MV-4-11 (cell line): Measurements from ENCODE around the gene DGKZ.

ENCODE experiments used
- DNase-seq: peaks from one replicate; lab custom pipeline; 2025; lab: John Stamatoyannopoulos, UW

Gene DGKZ

DNA sequence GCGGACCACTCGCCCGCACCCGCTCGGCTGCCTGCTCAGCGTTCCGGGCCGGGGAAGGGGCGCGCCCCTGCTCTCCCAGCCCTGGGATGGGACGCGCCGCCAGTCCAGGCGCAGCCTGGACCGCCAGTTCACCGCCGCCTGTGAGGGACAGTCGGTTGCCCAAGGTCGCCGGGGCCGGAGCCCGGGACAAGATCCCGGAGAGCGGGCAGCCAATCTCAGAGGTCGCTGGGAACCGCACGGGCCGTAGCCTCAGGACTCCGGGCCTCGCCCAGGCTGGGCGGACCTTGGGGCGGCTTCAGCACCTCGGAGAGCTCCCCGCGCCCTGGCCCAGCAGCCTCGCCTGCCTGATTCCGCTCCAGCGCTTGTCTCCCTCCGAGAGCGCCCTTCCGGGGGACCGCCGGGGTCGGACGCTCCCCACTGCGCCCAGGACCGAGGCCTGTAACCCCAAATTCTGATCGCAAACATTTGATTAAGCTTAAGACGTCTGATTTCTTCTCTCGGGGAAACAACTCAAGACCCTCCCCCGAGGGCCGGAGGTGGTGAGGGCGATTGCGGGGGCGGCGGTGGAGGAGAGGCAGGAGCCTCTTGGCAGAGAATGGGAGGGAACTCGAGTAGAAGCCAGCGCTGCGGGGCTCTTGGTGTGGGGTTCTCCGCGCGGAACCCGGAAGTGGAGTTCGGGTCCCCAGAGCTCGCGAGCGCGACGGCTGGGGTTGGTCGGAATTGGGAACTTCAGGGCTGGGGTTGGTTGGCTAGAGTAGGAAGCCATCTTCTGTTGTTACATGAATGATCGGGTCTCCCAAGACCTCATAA, 45.4 kb downstream of the DGKZ start:
- DNase-seq: peak; percentile 72

DNA sequence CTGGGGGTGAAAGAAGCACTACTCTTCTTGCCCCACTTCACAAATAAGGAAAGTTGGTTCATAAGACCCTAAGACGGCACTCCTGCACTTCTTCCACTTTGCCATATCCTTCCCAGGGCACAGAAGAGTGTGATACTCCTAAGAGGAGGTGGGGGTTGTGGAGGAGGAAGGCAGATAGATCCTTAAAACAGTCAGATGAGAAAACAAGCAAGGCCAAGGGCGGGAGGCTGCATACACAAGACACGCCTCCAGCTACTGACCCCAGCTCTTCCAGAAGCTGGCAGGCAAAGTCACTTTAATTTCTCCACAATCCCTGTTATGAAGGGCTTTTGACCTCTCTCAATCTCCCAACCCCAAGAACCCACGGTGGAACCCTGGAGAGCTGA, 46.0 kb downstream of the DGKZ start:
- DNase-seq: no peak

DNA sequence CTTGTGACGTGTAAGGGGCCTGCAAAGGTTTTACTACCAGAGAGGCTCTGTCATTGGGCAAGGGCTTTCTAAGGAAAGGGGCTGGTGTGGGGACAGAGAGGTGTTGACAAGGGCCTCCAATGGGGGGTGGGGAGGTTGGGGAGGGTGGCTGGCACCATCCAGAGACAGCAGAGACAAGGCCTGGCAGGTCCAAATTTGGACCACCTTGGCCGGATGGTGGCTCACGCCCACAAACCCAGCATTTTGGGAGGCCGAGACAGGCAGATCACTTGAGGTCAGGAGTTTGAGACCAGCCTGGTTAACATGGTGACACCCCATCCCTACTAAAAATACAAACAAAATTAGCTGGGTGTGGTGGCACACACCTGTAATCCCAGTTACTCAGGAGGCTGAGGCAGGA, 46.5 kb downstream of the DGKZ start:
- DNase-seq: no peak

GRCh38 chr11:46397526-46397925, 50.3 kb downstream of the DGKZ start:
- DNase-seq: no peak

- DNase-seq: no peak
Observed at GRCh38 chr11:46402957-46403902, 56.0 kb downstream of the DGKZ start.

DNA sequence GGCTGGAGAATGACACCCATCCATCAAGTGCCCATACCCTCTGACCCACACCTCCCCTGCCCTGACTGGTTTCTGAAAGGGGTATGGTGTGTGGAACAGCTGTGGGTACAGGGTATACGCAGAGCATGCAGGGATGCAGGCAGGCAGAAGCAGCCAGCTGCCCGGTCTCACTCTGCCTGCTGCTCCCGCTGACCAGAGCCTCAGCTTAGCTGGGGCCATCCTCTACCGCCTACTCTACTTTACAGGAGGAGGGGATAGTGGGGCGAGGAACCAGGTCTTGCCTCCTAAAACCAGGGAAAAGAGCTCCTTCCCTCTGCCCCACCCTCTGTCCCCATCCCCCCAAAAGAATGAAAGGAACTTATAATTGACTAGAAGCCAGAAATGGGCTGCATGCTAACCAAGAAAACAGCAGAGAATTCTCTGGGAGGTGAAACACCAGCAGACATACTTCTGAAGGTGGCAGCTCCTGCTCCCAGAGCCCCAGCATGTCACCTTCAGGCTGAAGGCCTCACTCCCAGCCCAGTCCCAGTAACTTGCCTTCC, 57.3 kb downstream of the DGKZ start:
- no peak for DNase-seq

DNA sequence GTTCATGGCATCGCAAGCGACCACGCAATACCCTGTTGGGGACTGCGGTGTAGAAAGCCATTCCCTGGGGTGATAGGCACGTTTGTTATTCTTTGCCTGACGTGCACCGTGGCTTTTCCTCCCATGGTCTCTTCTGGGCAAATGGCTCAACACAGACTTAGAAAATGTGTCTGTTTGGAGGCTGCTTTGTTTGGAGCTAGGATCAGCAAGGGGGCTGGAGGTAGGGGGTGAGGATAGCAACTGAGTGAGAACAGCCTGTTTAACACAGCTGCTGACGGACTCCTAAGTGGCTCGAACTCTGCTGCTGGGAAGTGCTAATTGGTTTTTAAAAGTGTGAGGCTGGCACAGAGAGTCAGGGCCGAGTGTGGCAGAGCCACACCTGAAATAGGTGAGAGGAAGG, 60.4 kb downstream of the DGKZ start:
- no peak for DNase-seq

DNA sequence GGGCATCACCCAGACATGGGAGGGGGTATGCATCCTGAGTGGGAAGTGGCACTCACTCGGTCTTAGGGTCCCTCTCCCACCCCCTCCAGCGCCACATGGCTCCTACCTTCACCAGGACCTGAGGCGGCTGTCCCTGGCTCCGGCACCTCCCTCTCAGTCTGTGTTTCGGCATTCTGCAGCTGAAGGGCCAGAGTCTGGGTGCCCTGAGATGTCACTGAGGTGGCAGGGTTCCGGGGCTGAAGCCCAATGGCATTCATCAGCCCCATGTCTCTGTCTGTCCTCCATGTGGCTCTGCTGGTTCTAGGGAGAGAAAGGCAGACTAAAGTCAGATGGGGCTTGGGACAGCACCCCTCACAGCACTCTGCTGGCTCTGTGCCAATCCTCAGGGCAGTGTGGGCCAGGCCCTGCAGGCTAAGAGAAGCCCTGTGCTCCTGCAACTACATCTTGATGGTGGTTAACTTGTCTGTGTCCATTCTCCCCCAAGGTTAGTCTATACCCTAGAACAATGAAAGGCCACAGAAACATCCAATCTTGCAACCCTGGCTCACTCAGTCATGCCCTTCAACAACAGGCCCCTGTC, 61.2 kb downstream of the DGKZ start:
- DNase-seq: no peak

DNA sequence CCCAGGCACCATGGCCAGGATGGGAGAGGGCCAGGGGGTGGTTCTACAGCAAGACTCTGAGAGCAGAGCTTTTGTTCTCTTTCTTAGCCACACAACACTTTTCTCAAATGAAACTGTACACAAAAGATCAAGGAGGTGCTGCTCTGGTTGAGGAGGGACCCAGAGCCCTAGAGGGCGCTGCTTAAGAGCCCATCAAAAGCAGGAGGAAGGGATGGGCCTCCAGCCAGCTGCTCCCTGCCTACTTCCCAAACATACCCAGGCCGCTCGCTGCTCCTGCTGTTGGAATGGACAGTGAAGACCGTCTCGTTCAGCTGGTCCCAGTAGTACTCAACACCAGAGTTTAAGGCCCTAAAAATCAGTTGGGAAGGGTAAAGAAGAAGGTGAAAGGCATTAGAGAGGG, 62.8 kb downstream of the DGKZ start:
- DNase-seq: no peak

- no peak for DNase-seq
Observed at GRCh38 chr11:46413760-46414465, 66.7 kb downstream of the DGKZ start.

DNA sequence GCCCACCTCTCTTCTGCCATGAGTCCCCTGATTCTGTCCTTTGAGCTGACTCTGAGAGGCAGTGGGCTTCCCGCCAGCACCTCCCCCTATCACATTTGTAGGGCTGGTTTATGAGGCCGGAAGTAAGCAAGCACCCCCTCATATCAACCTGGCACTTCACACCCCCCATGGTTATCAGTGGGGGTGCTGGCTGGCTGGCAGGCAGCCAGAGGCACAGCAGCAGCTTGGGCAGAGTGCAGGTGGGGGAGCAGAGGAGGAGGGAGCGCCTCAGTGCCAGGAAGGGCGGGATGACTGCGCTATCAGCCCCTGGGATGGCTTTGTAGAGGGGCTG, 67.2 kb downstream of the DGKZ start:
- no peak for DNase-seq

DNA sequence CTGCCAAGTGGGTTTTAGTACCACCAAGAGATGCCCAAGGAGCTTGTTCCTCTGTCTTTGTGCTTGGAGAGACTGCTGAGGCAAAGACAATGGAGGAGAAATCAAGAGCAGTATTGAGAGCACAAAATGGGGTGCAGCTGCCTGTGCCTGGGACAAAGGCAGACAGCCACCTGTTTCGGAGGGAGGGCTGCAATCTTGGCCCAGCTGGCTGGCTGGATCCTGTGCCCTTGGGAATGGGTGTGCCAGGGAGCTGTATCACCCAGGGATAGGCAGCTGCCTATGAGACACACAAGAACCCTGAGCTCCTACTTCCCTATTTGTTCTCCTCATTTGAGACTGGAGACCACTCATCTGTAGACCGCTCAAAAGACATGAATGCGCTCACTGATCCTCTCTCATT, 67.6 kb downstream of the DGKZ start:
- DNase-seq: no peak

- DNase-seq: no peak
Observed at GRCh38 chr11:46417711-46418110, 70.4 kb downstream of the DGKZ start.

DNA sequence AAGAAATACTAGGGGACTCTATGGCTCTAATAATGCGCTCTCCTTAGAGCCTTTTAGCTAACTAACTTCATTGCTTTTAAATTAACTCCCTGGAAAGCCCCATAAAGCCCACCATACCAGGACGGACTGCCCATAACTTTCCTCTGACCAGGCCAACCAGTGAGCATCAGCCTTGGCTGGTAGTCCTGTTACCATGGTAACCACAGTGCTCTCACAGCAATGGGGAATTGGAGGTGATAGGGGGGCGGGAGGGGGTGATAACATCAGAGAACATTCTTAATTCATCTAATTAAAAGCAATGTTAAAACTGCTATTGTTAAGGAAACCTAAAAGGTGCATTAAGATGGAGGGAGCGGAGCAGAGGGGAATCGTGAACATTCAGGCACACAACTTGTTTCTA, 71.5 kb downstream of the DGKZ start:
- no peak for DNase-seq

DNA sequence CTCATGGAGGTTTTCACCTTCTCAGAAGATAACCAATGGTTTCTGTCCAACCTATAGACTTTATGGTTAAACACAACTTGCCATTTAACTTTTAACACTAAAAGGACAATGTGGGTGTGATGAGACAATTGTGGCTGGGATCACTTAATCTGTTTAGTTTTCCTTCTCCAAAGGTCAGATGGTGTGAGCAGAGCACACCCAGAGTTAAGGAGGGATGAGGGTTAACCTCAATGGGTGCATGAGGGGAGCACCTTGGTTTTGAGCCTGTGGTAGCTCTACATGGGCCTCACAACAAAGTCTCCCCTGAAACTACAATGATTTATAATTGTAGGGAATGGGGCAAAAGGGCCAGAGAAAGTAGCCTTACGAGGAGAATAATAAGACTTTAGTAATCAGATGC, 73.2 kb downstream of the DGKZ start:
- no peak for DNase-seq

- no peak for DNase-seq
Observed at GRCh38 chr11:46421257-46421880, 74.1 kb downstream of the DGKZ start.

GRCh38 chr11:46422588-46422987, 75.3 kb downstream of the DGKZ start:
- no peak for DNase-seq

DNA sequence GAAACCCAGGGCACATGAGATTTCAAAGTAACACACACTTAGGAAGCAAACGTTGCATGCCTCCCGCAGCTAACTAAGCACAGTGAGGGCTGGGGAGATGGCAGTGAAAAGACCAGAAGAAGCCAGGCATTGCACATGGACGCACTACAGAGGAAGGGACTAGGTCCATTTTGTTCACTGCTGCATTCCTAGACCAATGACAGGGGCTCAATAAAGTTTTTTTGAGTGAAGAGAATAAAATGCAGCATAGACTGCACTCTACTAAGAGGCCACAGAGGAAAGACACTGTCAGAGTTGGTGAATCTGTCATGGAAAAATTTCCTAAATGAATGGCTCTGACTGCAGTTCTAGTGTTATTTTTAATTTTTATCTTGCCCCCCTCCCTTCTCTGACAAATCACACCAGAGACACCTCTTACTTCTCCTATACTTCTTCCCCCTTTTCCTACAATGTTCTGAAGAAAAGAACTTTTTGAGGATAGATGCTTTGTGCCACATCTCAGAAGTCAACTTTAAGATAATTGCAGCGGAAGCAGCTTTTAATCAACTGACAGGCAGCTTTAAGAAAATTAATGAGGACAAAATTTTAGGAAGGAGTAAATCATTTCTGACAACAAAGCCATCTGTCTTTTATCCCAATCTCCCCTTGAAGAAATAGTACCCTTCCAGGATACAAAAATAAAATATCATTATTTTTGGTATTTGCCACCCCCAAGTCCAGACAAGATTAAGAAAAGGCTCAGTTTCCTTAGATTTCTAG, 79.1 kb downstream of the DGKZ start:
- no peak for DNase-seq

- DNase-seq: no peak
Observed at GRCh38 chr11:46427364-46427763, 80.1 kb downstream of the DGKZ start.

DNA sequence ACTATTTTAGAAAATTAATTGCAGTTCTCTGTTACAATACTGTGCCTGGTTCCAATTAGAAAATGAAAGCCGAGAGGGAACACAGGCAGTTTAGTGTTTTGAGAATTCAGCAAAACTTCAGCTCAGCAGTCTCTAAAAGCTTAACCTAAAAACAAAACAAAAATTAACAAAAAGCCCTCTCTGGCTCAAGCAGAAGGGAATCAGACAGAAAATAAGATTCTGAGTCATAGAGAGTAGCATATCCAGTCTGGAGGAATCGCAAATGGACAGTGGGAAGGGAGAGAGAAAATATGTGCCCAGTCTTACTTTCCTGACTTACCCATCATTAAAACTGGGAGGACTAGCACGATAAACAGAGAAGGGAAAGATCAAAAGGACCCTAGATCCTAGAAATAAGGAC, 82.5 kb downstream of the DGKZ start:
- DNase-seq: no peak
